ENCODE data around the gene MYLK.

DNA sequence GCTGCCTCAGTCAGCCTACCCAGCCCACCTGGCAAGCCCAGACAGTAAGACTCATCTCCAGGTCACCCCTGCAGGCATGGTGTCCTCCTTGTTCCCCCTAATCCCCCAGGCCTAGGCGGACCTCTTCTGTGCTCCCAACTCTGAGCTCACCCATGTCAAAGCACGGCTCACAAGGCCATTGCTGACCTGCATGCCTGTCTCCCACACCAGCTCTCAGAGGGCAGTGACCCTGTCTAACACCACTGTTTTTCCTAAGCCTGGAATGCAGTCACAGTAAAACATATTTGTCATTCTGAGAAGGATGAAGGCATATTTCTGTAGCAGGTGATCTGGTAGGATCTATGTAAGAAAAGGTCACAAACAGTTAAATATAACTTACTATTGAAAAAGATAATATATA lies 189.0 kb downstream of the MYLK start:
- TF ChIP-seq, protein P1, sequence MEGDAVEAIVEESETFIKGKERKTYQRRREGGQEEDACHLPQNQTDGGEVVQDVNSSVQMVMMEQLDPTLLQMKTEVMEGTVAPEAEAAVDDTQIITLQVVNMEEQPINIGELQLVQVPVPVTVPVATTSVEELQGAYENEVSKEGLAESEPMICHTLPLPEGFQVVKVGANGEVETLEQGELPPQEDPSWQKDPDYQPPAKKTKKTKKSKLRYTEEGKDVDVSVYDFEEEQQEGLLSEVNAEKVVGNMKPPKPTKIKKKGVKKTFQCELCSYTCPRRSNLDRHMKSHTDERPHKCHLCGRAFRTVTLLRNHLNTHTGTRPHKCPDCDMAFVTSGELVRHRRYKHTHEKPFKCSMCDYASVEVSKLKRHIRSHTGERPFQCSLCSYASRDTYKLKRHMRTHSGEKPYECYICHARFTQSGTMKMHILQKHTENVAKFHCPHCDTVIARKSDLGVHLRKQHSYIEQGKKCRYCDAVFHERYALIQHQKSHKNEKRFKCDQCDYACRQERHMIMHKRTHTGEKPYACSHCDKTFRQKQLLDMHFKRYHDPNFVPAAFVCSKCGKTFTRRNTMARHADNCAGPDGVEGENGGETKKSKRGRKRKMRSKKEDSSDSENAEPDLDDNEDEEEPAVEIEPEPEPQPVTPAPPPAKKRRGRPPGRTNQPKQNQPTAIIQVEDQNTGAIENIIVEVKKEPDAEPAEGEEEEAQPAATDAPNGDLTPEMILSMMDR (IDR thresholded peaks at IDR 0.05; ENCODE audit: poor library complexity) = no peak
- TF ChIP-seq EZH2phosphoT487 (IDR thresholded peaks at IDR 0.05; ENCODE audit: low read depth, severe bottlenecking, unreplicated experiment) (no peak), EZH2 (IDR thresholded peaks at IDR 0.05; ENCODE audit: borderline replicate concordance) (no peak)
